Nephron (organoid): Measurements from ENCODE around the gene SNCA.
A peak's percentile ranks its signal among the peaks of the same experiment; 100 is the strongest.

Experiments
- H3K27ac Mint-ChIP-seq, 3 experiments: 2 replicates each; pipeline ENCODE4 v1.8.0; 2020; ENCODE audit warnings: mixed read lengths in 3 of 3, mild to moderate bottlenecking in 2 of 3, moderate library complexity in 1 of 3
- H3K27me3 Mint-ChIP-seq: 2 replicates; pipeline ENCODE4 v1.8.0; 2021; ENCODE audit warnings: low read depth, mild to moderate bottlenecking, moderate library complexity, mixed read lengths
- H3K36me3 Mint-ChIP-seq: 2 replicates; pipeline ENCODE4 v1.8.0; 2020; ENCODE audit warnings: low read depth, mixed read lengths
- H3K4me1 Mint-ChIP-seq: 2 replicates; pipeline ENCODE4 v1.8.0; 2020; ENCODE audit warnings: mixed read lengths
- H3K4me3 Mint-ChIP-seq, 3 experiments: 2 replicates each; pipeline ENCODE4 v1.8.0; 2020; ENCODE audit warnings: mild to moderate bottlenecking in 3 of 3, mixed read lengths in 3 of 3, moderate library complexity in 2 of 3
- H3K9me3 Mint-ChIP-seq: 2 replicates; pipeline ENCODE4 v1.8.0; 2020; ENCODE audit warnings: mixed read lengths
- CTCF ChIP-seq, 3 experiments: fragments of 200-600 bp; sonication (generic); IDR thresholded peaks; one replicate each; pipeline ENCODE4 v1.5.0; 2021; ENCODE audit warnings: antibody characterized with exemption in 3 of 3; ENCODE audit not compliant: unreplicated experiment in 3 of 3

Gene SNCA

GRCh38 chr4:89700766-89701423, 136.1 kb downstream of the SNCA start:
- H3K9me3 Mint-ChIP-seq = peaks cover 4% of the 10 kb centered on the region
- no peak overlapping the region for H3K4me3 Mint-ChIP-seq
- no peak for TF ChIP-seq CTCF (IDR thresholded peaks at IDR 0.05; ENCODE audit: unreplicated experiment in 3 of 3)
- peak overlapping the region in 1 of 3 experiments; percentile 59 for H3K27ac Mint-ChIP-seq
- peaks cover 4% of the 10 kb centered on the region for H3K4me1 Mint-ChIP-seq
- no peaks in the 10 kb centered on the region for H3K36me3 Mint-ChIP-seq
- no peaks in the 10 kb centered on the region for H3K27me3 Mint-ChIP-seq

GRCh38 chr4:89685690-89686089, 151.3 kb downstream of the SNCA start:
- TF ChIP-seq CTCF (IDR thresholded peaks at IDR 0.05; ENCODE audit: unreplicated experiment in 3 of 3) = no peak
- H3K27me3 Mint-ChIP-seq = no peaks in the 10 kb centered on the region
- no peak overlapping the region for H3K27ac Mint-ChIP-seq
- H3K4me3 Mint-ChIP-seq = no peak overlapping the region
- H3K4me1 Mint-ChIP-seq = no peaks in the 10 kb centered on the region
- peaks cover 5% of the 10 kb centered on the region for H3K9me3 Mint-ChIP-seq
- H3K36me3 Mint-ChIP-seq = no peaks in the 10 kb centered on the region

- Mint-ChIP-seq H3K4me3 (no peak overlapping the region), H3K27me3 (no peaks in the 10 kb centered on the region), H3K36me3 (no peaks in the 10 kb centered on the region), H3K4me1 (no peaks in the 10 kb centered on the region), H3K9me3 (peaks cover 5% of the 10 kb centered on the region), H3K27ac (no peak overlapping the region)
- TF ChIP-seq CTCF (IDR thresholded peaks at IDR 0.05; ENCODE audit: unreplicated experiment in 3 of 3) = no peak
Observed at GRCh38 chr4:89685277-89685676, 151.7 kb downstream of the SNCA start.

DNA sequence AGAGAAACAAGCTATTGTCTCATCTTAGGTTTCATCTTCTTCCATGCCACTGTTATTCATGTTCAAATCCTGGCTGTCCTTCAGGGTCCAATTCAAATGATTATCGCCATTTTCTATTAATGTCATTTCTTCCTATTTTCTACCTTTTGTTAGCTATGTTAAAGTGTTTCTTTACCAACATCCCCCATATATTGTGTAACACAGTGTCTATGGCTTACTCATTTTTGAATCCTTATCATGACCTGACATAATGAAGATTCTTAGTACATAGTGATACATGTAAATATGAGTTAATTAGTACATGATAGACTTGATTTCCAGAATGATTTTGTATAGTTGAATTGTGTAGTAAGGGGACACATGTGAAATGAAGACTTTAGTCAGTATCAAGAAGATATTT, 152.4 kb downstream of the SNCA start:
- H3K9me3 Mint-ChIP-seq = peaks cover under 1% of the 10 kb centered on the region
- H3K4me3 Mint-ChIP-seq = no peak overlapping the region
- H3K36me3 Mint-ChIP-seq = no peaks in the 10 kb centered on the region
- TF ChIP-seq CTCF (IDR thresholded peaks at IDR 0.05; ENCODE audit: unreplicated experiment in 3 of 3) = no peak
- H3K4me1 Mint-ChIP-seq = no peaks in the 10 kb centered on the region
- no peak overlapping the region for H3K27ac Mint-ChIP-seq
- H3K27me3 Mint-ChIP-seq = no peaks in the 10 kb centered on the region

- TF ChIP-seq CTCF (IDR thresholded peaks at IDR 0.05; ENCODE audit: unreplicated experiment in 3 of 3) = no peak
- H3K9me3 Mint-ChIP-seq = no peaks in the 10 kb centered on the region
- H3K4me3 Mint-ChIP-seq = peak overlapping the region in 1 of 3 experiments; percentile 28
- H3K4me1 Mint-ChIP-seq = no peaks in the 10 kb centered on the region
- no peaks in the 10 kb centered on the region for H3K27me3 Mint-ChIP-seq
- no peak overlapping the region for H3K27ac Mint-ChIP-seq
- no peaks in the 10 kb centered on the region for H3K36me3 Mint-ChIP-seq
Observed at GRCh38 chr4:89682808-89683207, 154.2 kb downstream of the SNCA start.

DNA sequence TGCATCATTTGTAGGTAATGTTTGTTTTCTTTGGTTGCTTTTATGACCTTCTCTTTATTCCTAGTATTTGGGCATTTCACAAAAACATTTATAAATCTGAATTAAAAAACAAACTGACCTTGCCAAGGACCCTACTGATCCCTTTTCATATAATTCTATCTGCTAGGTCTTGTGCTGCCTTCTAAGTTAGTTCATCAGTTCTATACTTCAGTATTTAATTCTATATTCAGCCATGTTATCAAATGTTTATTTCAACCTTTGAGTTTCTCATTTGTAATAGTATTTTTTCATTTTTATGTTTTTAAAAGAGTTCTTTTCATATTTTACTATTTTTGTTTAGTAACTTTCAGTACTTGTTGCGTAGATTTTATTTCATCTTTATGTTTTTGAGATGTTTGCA, 155.3 kb downstream of the SNCA start:
- Mint-ChIP-seq H3K4me3 (no peak overlapping the region), H3K27me3 (no peaks in the 10 kb centered on the region), H3K36me3 (no peaks in the 10 kb centered on the region), H3K9me3 (peaks cover 7% of the 10 kb centered on the region), H3K4me1 (no peaks in the 10 kb centered on the region), H3K27ac (no peak overlapping the region)
- TF ChIP-seq CTCF (IDR thresholded peaks at IDR 0.05; ENCODE audit: unreplicated experiment in 3 of 3) = no peak
